Measurements from ENCODE around the gene EVA1C.

Gene EVA1C

DNA sequence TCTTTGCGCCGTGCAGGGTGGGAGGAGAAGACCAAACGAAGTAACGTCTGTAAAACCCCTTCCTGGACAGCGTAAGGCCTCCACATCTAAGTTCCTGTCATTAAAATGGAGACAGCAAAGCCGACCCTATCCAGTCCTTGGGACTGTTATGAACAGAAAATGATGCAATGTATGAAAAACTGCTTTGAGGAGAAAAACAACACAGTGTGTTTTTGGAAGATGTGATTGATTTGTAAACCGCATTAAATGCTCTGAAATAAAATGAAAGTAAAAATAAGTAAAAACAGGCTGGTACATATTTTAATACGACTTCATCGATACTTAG, 18.9 kb upstream of the EVA1C start:
- TF ChIP-seq REST (IDR thresholded peaks at IDR 0.05; ENCODE audit: insufficient read depth in 1 of 2, low read depth in 2 of 2, low read length in 2 of 2) (no peak), POLR2AphosphoS5 (IDR thresholded peaks at IDR 0.05; ENCODE audit: low read depth, low read length) (no peak), TAF1 (IDR thresholded peaks at IDR 0.05; ENCODE audit: borderline replicate concordance, insufficient read depth, low read length) (peak; percentile 33; the same call in 1 of the 2 replicates), FOXP2 (optimal IDR thresholded peaks at IDR 0.05; ENCODE audit: borderline replicate concordance, extremely low read depth, extremely low read length, insufficient read depth) (no peak), SIN3A (IDR thresholded peaks at IDR 0.05; ENCODE audit: borderline replicate concordance, insufficient read depth, low read length) (no peak)

DNA sequence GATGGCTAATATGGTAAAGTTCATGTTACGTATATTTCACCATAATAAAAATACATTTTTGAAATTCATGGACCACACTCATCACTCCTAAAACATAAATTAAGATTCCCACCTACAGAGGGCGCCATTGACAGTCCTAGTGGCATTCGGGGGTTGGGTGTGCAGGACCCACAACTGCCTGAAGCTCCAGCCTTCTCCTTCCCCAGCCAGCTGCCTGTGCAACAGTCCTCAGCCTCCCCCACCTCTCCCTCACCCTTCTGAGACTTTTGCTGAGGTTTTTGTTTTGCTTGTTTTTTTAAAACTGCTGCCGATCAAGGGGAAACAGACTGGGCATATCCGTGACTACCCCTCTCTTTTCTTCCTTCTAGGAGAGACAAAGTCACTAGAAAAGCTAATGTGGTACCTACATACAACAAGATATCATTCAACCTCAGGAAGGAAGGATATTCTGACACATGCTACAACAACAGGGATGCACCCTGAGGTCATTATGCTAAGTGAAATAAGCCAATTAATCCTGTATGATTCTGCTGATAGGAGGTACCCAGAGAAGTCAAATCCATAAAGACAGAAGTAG, 9.2 kb upstream of the EVA1C start:
- TF ChIP-seq SIN3A (IDR thresholded peaks at IDR 0.05; ENCODE audit: borderline replicate concordance, insufficient read depth, low read length), result no peak
- no peak for TF ChIP-seq REST (IDR thresholded peaks at IDR 0.05; ENCODE audit: insufficient read depth in 1 of 2, low read depth in 2 of 2, low read length in 2 of 2)
- TF ChIP-seq POLR2AphosphoS5 (IDR thresholded peaks at IDR 0.05; ENCODE audit: low read depth, low read length), result no peak
- TF ChIP-seq FOXP2 (optimal IDR thresholded peaks at IDR 0.05; ENCODE audit: borderline replicate concordance, extremely low read depth, extremely low read length, insufficient read depth), result peak; percentile 57
- peak; percentile 33; the same call in 1 of the 2 replicates for TF ChIP-seq TAF1 (IDR thresholded peaks at IDR 0.05; ENCODE audit: borderline replicate concordance, insufficient read depth, low read length)

GRCh38 chr21:32406405-32406804, 6.1 kb upstream of the EVA1C start:
- no peak for TF ChIP-seq FOXP2 (optimal IDR thresholded peaks at IDR 0.05; ENCODE audit: borderline replicate concordance, extremely low read depth, extremely low read length, insufficient read depth)
- no peak for TF ChIP-seq TAF1 (IDR thresholded peaks at IDR 0.05; ENCODE audit: borderline replicate concordance, insufficient read depth, low read length)
- TF ChIP-seq SIN3A (IDR thresholded peaks at IDR 0.05; ENCODE audit: borderline replicate concordance, insufficient read depth, low read length), result no peak
- no peak for TF ChIP-seq POLR2AphosphoS5 (IDR thresholded peaks at IDR 0.05; ENCODE audit: low read depth, low read length)
- TF ChIP-seq REST (IDR thresholded peaks at IDR 0.05; ENCODE audit: insufficient read depth in 1 of 2, low read depth in 2 of 2, low read length in 2 of 2), result no peak

- no peak for TF ChIP-seq SIN3A (IDR thresholded peaks at IDR 0.05; ENCODE audit: borderline replicate concordance, insufficient read depth, low read length)
- TF ChIP-seq POLR2AphosphoS5 (IDR thresholded peaks at IDR 0.05; ENCODE audit: low read depth, low read length), result no peak
- TF ChIP-seq FOXP2 (optimal IDR thresholded peaks at IDR 0.05; ENCODE audit: borderline replicate concordance, extremely low read depth, extremely low read length, insufficient read depth), result no peak
- TF ChIP-seq REST (IDR thresholded peaks at IDR 0.05; ENCODE audit: insufficient read depth in 1 of 2, low read depth in 2 of 2, low read length in 2 of 2), result no peak
- no peak for TF ChIP-seq TAF1 (IDR thresholded peaks at IDR 0.05; ENCODE audit: borderline replicate concordance, insufficient read depth, low read length)
Observed at GRCh38 chr21:32410291-32410690, 2.2 kb upstream of the EVA1C start.

DNA sequence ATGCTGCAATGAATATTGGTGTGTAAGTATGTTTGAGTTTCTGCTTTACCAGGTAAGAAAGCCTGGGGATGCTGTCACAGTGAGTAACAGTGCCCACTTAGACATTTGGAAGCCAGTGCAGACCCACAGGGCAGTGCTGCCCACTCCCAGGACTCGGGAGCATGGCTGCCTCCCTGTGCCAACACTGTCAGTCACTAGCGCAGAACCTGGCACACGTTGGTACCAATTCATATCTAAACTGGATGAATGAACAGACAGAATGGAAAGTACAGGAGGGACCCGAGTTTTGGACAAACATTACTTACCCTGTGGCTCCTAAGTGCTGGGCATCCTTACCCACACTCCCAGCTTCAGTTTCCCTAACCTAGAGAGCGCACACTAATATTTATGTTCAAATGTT, 1.6 kb upstream of the EVA1C start:
- no peak for TF ChIP-seq TAF1 (IDR thresholded peaks at IDR 0.05; ENCODE audit: borderline replicate concordance, insufficient read depth, low read length)
- no peak for TF ChIP-seq FOXP2 (optimal IDR thresholded peaks at IDR 0.05; ENCODE audit: borderline replicate concordance, extremely low read depth, extremely low read length, insufficient read depth)
- no peak for TF ChIP-seq REST (IDR thresholded peaks at IDR 0.05; ENCODE audit: insufficient read depth in 1 of 2, low read depth in 2 of 2, low read length in 2 of 2)
- no peak for TF ChIP-seq SIN3A (IDR thresholded peaks at IDR 0.05; ENCODE audit: borderline replicate concordance, insufficient read depth, low read length)
- no peak for TF ChIP-seq POLR2AphosphoS5 (IDR thresholded peaks at IDR 0.05; ENCODE audit: low read depth, low read length)

Data from PFSK-1 (cell line).